HG02885 (cell line): ENCODE data around the gene FITM2.
"Not testable (repeated sequence)": the region's sequence is repeated elsewhere in the genome, so short reads cannot be mapped to it uniquely, and the experiment has no call there.

ENCODE experiments used
- ATAC-seq: cut with Tn5 transposase; IDR thresholded peaks from one replicate; pipeline ENCODE4 v1.9.1; 2021; ENCODE audit warnings: mild to moderate bottlenecking; ENCODE audit not compliant: unreplicated experiment, poor library complexity

FITM2 gene, protein sequence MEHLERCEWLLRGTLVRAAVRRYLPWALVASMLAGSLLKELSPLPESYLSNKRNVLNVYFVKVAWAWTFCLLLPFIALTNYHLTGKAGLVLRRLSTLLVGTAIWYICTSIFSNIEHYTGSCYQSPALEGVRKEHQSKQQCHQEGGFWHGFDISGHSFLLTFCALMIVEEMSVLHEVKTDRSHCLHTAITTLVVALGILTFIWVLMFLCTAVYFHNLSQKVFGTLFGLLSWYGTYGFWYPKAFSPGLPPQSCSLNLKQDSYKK

GRCh38 chr20:44310664-44311639 is at the start of gene FITM2:
Gene FITM2, minus strand, starts transcription at chr20:44311202. Its CDS starts 54 bp downstream, at chr20:44311148.
- peak; percentile 95 for ATAC-seq

DNA sequence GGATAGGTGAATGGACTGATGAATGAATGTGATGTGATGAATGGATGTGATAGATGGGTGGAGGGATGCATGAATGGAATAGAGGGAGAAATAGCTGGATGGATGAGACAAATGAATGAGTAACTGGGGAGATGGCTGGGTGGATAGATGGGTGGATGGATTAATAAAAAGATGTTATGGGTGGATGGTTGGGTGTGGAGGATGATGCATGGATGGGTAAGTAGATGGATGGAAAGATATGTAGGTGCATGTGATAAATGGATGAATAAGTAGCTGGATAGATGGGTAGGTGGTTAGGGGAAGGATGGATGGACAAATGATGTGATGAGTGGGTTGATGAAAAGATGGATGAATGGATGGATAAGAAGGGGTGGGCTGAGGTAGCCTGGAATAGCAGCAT is 49.2 kb upstream of the FITM2 start:
- no peak for ATAC-seq

GRCh38 chr20:44358776-44359175 is 47.8 kb upstream of the FITM2 start:
- no peak for ATAC-seq

GRCh38 chr20:44357555-44358125 is 46.6 kb upstream of the FITM2 start:
- no peak for ATAC-seq

DNA sequence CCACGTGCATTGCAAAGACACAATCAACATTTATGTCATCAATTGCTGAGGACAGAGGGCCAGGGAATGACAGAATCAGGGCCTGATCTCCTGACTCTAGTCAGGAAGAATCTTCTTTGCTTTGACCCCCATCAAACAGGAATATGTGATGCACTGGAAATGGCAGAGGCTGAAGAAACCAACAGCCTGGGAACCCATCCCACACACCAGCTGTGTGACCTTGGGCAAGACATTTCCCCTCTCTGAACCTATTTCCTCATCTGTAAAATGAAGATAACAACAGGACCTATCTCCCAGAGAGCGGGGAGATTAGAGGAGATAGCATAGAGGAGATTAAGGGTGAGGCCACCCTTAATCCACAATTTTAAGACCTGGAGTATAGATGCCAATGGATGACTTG is 46.0 kb upstream of the FITM2 start:
- no peak for ATAC-seq

GRCh38 chr20:44356353-44356723 is 45.3 kb upstream of the FITM2 start:
- ATAC-seq, result no peak

DNA sequence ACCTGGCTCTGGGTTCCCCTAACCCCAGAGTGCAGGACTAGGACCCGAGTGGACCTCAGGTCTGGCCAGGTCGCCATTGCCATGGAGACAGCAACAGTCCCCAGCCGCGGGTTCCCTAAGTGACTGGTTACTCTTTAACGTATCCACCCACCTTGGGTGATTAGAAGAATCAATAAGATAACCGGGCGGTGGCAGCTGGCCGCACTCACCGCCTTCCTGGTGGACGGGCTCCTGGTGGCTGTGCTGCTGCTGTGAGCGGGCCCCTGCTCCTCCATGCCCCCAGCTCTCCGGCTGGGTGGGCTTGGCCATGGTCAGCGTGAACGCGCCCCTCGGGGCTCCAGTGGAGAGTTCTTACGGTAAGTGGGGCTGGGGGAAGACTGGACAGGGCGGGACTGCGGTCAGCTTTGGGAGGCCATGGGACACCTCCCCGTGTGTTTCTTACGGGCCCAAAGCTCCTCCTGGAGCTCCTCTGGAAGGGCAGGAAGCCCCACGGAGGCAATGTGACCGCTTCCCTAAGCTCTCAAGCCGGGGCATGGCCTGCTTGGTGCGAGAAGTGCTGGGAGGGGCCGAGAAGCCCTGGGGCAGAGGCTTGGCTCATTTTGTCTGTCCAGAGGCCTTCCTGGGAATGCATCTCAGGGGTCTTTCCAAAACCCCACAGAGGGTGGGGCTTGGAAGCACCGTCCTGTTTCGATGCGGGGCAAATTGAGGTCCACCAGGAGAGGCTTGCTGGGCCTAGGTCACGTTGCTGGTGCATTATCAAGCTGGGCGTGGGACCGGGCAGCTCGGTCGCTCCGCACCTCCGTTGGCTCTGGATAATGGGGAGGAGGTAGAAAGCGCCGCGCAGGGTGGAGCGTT is 44.7 kb upstream of the FITM2 start, which contains the start of gene HNF4A:
TSS of gene HNF4A (plus strand) at position 202 of the 855 bp plus-strand sequence. CDS start at position 308, 106 bp downstream.
- ATAC-seq, result no peak

- ATAC-seq, result no peak
Measured at GRCh38 chr20:44354979-44355497, 44.0 kb upstream of the FITM2 start.

DNA sequence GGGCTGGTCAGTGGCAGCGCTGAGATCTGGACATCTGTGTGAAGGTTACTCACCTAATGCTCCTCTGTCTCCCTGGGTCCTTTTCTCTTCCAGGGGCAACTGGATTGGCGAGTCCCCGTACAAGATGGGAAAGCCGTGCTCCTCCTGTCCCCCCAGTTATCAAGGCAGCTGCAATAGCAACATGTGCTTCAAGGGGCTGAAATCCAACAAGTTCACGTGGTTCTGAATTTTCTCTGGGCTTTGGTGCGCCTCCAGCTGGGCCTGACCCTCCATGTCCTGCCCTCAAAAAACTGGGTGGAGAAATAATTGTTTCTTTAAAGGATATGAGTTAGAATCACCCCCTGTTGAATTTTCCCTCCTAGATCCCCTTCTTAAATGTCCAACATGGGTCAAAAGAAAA is 39.6 kb upstream of the FITM2 start:
- no peak for ATAC-seq

DNA sequence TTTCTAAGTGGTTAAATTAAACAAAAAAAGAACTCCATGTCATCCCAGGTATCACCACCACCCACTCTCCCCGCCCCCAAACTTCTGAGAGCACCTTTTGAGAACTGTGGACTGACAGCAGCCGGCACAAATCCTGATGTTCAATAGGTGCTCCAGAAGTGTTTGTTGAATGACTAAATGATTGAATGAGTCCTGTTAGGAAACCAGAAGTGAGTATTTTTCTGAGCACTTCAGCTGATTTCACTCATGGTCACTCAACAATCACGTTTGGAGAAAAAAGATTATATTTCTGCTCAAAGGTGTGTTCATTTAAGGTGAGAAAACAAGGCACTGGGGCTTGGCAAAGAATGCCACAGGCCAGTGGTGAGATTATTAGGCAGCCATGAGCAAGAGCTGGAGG is 38.3 kb upstream of the FITM2 start:
- no peak for ATAC-seq

- ATAC-seq, result no peak
Measured at GRCh38 chr20:44348168-44348659, 37.2 kb upstream of the FITM2 start.

DNA sequence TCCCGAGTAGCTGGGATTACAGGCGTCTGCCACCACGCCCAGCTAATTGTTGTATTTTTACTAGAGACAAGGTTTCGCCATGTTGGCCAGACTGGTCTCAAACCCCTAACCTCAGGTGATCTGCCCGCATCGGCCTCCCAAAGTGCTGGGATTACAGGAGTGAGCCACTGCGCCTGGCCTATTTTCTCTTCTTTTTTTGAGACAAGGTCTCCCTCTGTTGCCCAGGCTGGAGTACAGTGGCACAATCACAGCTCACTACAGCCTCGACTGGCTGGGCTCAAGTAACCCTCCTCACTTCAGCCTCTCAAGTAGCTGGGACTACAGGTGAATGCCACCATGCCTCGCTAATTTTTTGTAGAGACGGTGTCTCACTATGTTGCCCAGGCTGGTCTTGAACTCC is 34.9 kb upstream of the FITM2 start:
- ATAC-seq, result not testable (repeated sequence)

GRCh38 chr20:44345147-44345546 is 34.1 kb upstream of the FITM2 start:
- ATAC-seq, result no peak

GRCh38 chr20:44344723-44345122 is 33.7 kb upstream of the FITM2 start:
- ATAC-seq, result no peak

DNA sequence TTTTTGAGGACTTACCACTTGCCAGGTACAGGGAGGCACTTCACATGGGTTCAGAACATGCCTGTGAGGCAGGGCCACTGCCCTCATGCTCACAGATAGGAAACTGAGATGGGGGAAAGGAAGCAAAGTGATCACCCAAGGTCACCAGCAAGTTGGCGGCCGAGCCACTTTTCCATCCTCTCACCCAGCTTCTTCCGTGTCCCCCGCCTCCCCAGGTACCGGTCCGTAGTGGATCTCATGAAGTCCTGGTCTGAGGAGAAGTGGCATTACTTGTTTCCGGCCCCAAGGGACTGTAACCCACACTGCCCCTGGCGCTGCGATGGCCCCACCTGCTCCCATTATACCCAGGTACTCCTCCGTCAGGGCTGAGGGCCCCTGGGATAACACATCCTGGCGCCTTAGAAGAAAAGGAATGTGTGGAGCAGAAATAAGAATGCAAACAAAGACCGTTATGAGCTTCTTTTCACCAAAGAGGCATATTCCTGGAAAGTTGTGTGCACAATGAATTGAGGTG is 32.2 kb upstream of the FITM2 start:
- no peak for ATAC-seq

DNA sequence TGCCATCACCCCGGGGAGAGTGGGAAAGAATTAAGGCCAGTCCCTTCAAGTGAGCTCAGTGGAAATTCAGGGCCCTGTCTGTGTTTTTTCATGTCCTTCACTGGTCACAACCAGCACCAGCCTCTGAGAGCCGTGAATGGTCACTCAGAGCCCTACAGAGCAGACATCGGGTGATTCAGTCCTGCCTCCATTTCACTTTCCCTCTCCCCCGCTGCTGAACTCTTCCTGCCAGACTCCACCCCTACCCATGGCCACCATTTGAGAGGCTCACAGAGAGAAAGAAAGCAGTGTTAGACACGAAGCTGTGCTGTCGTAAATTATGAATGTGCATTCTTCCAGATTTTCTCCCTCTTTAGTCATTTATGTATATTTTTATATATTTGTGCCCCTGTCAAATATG is 31.2 kb upstream of the FITM2 start:
- no peak for ATAC-seq

GRCh38 chr20:44336725-44337380 is 25.9 kb upstream of the FITM2 start, which contains the start of gene R3HDML:
Gene R3HDML, plus strand, starts transcription at chr20:44337043. Its CDS starts 115 bp downstream, at chr20:44337158.
- ATAC-seq, result no peak

DNA sequence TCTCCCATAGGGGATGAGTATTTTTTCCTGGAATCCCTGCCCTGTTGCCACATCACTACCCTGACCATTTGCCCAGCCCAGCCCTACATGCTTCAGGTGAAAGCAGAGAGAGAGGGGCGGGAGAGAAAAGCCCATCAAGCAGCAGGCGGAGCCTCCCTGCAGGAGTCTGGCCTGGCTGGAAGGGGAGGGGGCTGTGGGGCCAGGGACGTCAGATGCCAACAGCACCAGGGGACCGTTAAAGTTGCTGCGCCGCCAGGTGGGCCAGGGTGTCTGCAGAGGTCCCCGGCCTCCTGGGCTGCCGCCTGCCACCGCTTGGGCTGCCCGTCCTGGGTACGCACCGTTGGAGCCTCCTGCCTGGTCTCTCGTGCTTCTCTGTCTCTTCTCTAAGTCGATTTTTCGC is 25.1 kb upstream of the FITM2 start:
- no peak for ATAC-seq

DNA sequence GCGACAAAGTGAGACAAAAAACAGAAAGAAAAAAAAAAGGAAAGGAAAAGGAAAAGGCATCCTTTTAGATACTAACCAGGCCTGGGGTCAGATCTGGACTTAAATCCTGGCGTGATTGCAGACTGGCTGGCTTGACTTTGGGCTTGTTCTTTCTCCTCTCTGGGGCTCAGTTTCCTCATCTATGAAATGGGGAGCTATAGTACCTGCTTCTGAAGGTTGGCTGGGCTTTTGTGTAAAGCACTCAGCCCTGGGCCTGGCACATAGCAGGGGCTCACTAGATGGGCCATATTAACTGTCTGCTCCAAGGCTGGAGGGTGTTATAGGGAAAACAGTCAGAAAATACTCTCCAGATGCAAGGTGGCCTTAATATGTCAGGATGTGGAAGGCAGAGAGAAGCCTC is 24.7 kb upstream of the FITM2 start:
- ATAC-seq, result no peak
